ENCODE data around the gene CCDC86.

Gene CCDC86

DNA sequence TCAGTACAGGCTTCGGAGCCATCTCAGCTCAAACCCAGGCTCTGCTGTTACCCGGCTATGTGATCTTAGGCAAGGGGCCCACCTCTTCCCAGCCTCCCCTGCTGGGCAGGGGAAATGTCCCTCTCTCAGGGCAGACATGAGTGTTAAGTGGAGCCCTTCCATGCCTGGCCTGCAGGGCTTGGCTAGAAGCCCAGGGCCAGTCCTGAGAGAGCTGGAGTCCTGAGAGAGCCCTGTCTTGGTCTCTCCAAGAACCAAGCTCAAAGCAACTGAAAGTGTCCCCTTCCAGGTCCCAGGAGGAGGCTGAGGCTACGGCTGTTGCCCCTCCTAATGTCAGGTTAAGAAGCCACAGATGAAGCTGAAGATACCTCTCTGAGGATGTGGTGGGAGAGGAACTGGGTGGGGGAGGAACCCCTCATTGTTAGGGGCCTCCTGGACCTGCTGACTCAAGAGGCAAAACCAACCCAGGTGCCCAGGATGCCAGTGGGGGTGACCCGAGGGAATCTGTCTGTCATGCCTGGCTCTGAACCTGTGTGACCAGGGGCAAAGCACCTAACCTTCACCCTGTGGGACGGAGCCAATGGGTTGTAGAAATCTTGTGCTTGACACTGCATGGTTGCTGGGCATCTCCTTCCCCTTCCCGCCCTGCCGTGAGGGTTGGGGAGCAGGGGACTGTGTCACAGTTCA lies 29.6 kb downstream of the CCDC86 start:
- no peak overlapping the region for H3K27ac ChIP-seq (ENCODE audit: low read depth, low read length, severe bottlenecking)
- H3K9me3 ChIP-seq (ENCODE audit: control insufficient read depth, low read length) = no peaks in the 10 kb centered on the region
- 89 to 96% methylated on average over 4 to 6 of the region's 7 CpGs for WGBS, 2 experiments (ENCODE audit: insufficient coverage in 2 of 2)
- H3K4me1 ChIP-seq (ENCODE audit: control insufficient read depth, insufficient read depth, low read length, poor library complexity, severe bottlenecking) = peaks cover 15% of the 10 kb centered on the region
- no peaks in the 10 kb centered on the region for H3K36me3 ChIP-seq (ENCODE audit: control insufficient read depth, insufficient read depth, low read length)
- H3K4me3 ChIP-seq (ENCODE audit: extremely low read depth, insufficient read depth, low read length, poor library complexity, severe bottlenecking) = no peak overlapping the region

DNA sequence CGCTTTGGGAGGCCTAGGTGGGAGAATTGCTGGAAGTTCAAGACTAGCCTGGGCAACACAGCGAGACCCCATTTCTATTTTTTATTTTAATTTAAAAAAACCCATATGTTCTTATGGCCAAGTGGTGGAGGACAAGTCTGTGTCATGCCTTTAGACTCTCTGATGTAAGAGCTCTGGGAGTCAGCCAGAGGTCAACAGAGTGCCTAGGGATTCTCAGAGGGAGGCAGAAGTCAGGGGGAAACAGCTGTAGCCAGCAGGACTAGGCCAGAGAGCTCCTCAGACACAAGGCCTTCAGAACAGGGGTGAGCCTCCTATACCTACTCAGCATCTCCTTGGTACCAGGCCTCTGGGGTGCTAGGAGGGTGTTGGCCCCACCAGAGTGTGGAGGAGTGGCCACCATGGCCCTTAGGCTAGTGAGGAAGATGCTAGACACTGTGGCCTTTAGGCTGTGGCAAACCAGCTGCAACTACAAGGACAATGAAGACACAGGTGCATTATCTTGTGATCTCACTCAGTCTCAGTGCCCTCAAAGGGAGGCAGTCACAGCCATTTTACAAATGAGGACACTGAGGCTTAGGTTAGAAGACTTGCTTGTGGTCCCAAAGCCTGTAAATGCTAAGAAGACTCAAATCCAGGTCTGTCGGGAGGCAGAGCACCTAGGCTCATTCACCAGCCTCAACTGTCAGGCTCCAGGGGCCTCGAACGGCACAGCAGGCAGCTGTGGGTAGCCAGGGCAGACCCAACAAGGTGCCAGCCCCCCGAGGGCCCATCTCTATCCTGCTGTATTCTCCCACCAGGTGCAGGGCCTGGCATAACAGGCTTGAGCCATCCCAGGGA lies 30.4 kb downstream of the CCDC86 start:
- 91 to 92% methylated on average over 4 of the region's 6 CpGs for WGBS, 2 experiments (ENCODE audit: insufficient coverage in 2 of 2)
- H3K9me3 ChIP-seq (ENCODE audit: control insufficient read depth, low read length) = no peaks in the 10 kb centered on the region
- H3K4me1 ChIP-seq (ENCODE audit: control insufficient read depth, insufficient read depth, low read length, poor library complexity, severe bottlenecking) = peaks cover 15% of the 10 kb centered on the region
- no peaks in the 10 kb centered on the region for H3K36me3 ChIP-seq (ENCODE audit: control insufficient read depth, insufficient read depth, low read length)
- no peak overlapping the region for H3K4me3 ChIP-seq (ENCODE audit: extremely low read depth, insufficient read depth, low read length, poor library complexity, severe bottlenecking)
- no peak overlapping the region for H3K27ac ChIP-seq (ENCODE audit: low read depth, low read length, severe bottlenecking)

DNA sequence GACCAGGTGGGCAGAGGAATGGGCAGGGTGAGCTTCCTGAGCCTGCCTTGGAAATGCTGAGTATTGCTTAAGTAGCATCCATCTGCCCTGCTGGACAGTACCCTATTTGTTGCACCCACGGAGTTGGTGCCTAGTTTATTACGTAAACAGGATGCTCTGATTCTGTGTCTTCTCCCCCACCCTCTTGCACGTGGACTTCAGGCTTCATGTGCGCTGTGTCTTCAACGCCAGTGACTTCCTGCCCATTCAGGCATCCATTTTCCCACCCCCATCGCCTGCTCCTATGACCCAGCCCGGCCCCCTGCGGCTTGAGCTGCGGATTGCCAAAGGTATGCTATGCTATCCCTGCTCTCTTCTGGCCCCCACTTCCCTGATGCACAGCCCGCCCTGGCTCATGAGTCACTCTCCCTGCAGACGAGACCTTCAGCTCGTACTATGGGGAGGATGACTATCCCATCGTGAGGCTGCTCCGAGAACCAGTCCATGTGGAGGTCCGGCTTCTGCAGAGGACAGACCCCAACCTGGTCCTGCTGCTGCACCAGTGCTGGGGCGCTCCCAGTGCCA lies 31.1 kb downstream of the CCDC86 start:
- Histone ChIP-seq H3K9me3 (ENCODE audit: control insufficient read depth, low read length) (no peaks in the 10 kb centered on the region), H3K4me1 (ENCODE audit: control insufficient read depth, insufficient read depth, low read length, poor library complexity, severe bottlenecking) (peaks cover 15% of the 10 kb centered on the region), H3K27ac (ENCODE audit: low read depth, low read length, severe bottlenecking) (no peak overlapping the region), H3K4me3 (ENCODE audit: extremely low read depth, insufficient read depth, low read length, poor library complexity, severe bottlenecking) (no peak overlapping the region), H3K36me3 (ENCODE audit: control insufficient read depth, insufficient read depth, low read length) (no peaks in the 10 kb centered on the region)
- 59 to 66% methylated on average over 15 to 16 of the region's 16 CpGs for WGBS, 2 experiments (ENCODE audit: insufficient coverage in 2 of 2)

DNA sequence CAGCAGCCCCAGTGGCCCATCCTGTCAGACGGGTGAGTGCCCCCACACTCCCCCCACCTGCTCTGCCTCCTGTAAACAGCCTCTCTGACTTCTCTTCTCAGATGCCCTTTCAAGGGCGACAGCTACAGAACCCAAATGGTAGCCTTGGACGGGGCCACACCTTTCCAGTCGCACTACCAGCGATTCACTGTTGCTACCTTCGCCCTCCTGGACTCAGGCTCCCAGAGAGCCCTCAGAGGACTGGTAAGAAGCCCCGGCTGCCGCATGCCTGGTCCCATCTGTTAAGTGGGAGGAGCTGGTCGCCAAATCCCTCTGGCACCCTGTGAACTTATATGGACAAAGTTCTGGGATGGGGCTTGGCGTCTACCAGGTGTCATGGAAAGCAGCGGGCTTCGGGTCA lies 31.6 kb downstream of the CCDC86 start:
- no peak overlapping the region for H3K4me3 ChIP-seq (ENCODE audit: extremely low read depth, insufficient read depth, low read length, poor library complexity, severe bottlenecking)
- no peak overlapping the region for H3K27ac ChIP-seq (ENCODE audit: low read depth, low read length, severe bottlenecking)
- no peaks in the 10 kb centered on the region for H3K9me3 ChIP-seq (ENCODE audit: control insufficient read depth, low read length)
- peaks cover 5% of the 10 kb centered on the region for H3K36me3 ChIP-seq (ENCODE audit: control insufficient read depth, insufficient read depth, low read length)
- peaks cover 15% of the 10 kb centered on the region for H3K4me1 ChIP-seq (ENCODE audit: control insufficient read depth, insufficient read depth, low read length, poor library complexity, severe bottlenecking)
- WGBS, 2 experiments (ENCODE audit: insufficient coverage in 2 of 2) = 86 to 87% methylated on average over 8 to 12 of the region's 12 CpGs

DNA sequence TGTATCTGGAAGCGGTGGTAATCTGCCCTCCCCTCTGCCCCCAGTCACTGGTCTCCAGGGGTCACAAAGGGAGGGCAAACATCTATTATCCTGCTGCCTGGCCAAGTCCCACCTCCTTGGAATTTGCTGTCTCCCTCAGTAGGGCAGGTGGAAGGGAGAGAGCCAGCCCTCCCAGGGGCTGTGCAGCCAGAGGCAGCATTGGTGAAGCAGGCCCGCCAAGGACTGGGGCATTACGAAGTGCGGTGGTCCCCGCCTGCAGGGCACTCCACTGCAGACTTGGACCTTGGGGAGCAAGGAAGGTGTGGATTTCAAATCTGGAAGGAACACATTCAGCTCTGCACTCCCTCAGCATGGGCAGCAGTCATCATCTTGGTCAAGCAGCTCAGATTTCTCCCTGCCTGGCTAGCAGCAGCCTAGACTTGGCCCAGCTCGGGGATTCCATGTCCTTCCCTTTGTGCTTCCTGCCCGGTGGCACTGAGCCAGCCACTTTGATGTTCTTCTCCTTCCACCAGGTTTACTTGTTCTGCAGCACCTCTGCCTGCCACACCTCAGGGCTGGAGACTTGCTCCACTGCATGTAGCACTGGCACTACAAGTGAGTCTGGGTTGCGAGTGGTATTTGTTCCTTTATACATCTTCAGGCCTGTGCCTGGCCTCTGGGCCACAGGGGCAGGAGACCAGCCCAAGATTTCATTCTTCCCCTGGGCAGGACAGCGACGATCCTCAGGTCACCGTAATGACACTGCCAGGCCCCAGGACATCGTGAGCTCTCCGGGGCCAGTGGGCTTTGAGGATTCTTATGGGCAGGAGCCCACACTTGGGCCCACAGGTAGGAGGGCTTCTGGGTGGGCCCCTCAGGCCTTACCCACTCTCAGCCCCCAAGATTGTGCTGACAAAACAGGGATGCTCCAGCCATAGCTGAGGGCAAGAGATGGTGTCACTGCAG lies 32.8 kb downstream of the CCDC86 start:
- peaks cover 13% of the 10 kb centered on the region for H3K36me3 ChIP-seq (ENCODE audit: control insufficient read depth, insufficient read depth, low read length)
- H3K9me3 ChIP-seq (ENCODE audit: control insufficient read depth, low read length) = no peaks in the 10 kb centered on the region
- H3K4me1 ChIP-seq (ENCODE audit: control insufficient read depth, insufficient read depth, low read length, poor library complexity, severe bottlenecking) = peaks cover 15% of the 10 kb centered on the region
- H3K4me3 ChIP-seq (ENCODE audit: extremely low read depth, insufficient read depth, low read length, poor library complexity, severe bottlenecking) = no peak overlapping the region
- 89 to 90% methylated on average over 13 of the region's 13 CpGs for WGBS, 2 experiments (ENCODE audit: insufficient coverage in 2 of 2)
- no peak overlapping the region for H3K27ac ChIP-seq (ENCODE audit: low read depth, low read length, severe bottlenecking)

DNA sequence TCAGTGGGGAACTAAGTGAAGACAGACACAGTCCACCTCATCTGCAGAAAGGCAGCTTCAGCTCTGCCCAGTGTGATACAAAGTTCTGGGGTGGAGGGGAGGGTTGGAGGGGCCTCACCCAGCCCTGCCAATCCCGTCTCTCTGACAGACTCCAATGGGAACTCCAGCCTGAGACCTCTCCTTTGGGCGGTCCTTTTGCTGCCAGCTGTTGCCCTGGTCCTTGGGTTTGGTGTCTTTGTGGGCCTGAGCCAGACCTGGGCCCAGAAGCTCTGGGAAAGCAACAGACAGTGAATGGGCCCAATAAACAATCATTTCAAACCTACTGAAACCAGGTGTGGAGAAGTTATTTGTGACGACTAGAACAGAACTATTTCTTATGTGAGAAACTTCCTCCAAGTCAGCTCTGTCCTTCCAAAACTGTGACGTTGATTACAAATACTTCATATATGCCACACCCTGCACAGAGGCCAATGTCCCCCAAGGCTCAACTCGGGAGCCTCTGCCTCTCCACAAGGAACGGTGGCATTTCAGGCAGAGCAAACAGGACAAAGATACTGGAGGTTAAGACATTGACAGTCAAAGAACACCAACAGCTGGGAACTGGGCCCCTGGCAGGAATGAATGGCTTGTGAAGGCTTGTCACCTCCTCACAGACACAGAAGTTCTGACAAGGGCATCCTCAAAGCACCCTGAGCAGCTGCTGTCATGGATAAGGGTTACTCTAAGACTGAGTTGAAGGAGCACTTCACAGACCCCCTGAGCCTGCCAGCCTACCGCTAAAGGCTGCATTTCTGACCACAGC lies 33.7 kb downstream of the CCDC86 start:
- Histone ChIP-seq H3K36me3 (ENCODE audit: control insufficient read depth, insufficient read depth, low read length) (peaks cover 13% of the 10 kb centered on the region), H3K9me3 (ENCODE audit: control insufficient read depth, low read length) (no peaks in the 10 kb centered on the region), H3K4me1 (ENCODE audit: control insufficient read depth, insufficient read depth, low read length, poor library complexity, severe bottlenecking) (peaks cover 15% of the 10 kb centered on the region), H3K27ac (ENCODE audit: low read depth, low read length, severe bottlenecking) (no peak overlapping the region), H3K4me3 (ENCODE audit: extremely low read depth, insufficient read depth, low read length, poor library complexity, severe bottlenecking) (no peak overlapping the region)
- WGBS, 2 experiments (ENCODE audit: insufficient coverage in 2 of 2) = 88 to 90% methylated on average over 4 to 6 of the region's 7 CpGs

DNA sequence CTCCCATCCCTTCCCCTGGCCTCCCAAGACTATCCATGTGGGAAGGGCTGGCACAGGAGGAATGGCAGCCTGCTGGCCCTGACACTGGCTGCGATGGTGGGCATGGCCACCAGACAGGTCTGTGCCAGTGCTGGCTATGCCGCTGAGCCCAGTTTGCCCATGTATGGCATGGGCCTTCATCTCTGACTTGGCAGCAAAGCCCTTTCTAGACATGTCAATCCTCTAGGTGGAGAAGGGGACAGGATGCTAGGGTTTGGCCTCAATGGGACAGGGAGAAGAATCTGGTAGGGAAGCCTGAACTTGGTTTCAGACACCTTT lies 34.2 kb downstream of the CCDC86 start:
- H3K27ac ChIP-seq (ENCODE audit: low read depth, low read length, severe bottlenecking) = no peak overlapping the region
- 93 to 96% methylated on average over 2 of the region's 2 CpGs for WGBS, 2 experiments (ENCODE audit: insufficient coverage in 2 of 2)
- peaks cover 13% of the 10 kb centered on the region for H3K36me3 ChIP-seq (ENCODE audit: control insufficient read depth, insufficient read depth, low read length)

DNA sequence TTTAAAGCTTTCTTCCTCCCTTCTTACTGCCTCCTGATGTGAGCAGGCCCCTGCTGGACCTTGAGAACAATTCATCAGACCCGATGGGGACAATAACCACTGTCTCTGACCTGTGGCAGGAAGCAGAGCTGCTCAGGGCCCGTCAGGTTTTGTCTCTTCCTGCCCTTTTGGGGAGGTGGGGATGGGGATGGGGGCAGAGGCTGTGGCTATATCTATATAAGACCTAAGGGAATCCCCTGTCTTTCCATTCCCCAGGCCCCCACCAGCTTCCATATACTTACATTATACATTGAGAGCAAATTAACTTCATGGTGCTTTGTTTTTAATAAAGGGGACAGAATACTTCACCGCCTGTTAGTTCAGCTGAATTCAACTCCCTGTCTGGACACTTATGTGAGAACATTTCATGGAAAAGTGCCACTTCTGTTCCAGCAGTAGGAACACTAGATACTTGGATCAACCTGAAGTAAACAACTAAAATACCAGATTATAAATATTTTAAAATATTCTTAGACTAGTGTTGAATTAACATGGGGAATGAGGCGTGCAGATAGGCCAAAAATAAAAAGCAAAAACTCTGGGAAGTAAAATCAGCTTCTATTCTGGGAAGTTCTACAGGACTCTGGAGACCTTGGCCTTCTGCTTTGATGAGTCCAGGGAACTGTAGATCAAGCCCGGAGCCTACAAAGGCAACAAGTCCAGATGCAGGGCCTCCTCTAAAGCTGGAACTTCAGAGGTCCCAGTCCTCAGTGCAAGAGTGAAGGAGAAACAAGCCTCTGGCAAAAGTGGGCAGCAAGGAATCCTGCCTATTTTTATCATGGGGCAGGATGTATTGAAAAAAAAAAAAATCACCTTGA lies 36.6 kb downstream of the CCDC86 start:
- H3K4me3 ChIP-seq (ENCODE audit: extremely low read depth, insufficient read depth, low read length, poor library complexity, severe bottlenecking) = no peak overlapping the region
- H3K36me3 ChIP-seq (ENCODE audit: control insufficient read depth, insufficient read depth, low read length) = peaks cover 13% of the 10 kb centered on the region
- no peak overlapping the region for H3K27ac ChIP-seq (ENCODE audit: low read depth, low read length, severe bottlenecking)
- H3K9me3 ChIP-seq (ENCODE audit: control insufficient read depth, low read length) = no peaks in the 10 kb centered on the region
- WGBS, 2 experiments (ENCODE audit: insufficient coverage in 2 of 2) = 81 to 96% methylated on average over 2 to 3 of the region's 5 CpGs
- H3K4me1 ChIP-seq (ENCODE audit: control insufficient read depth, insufficient read depth, low read length, poor library complexity, severe bottlenecking) = peaks cover 5% of the 10 kb centered on the region

More for the DNA sequence above, 34.2 kb downstream of the CCDC86 start:
- no peaks in the 10 kb centered on the region for H3K9me3 ChIP-seq (ENCODE audit: control insufficient read depth, low read length)
- peaks cover 15% of the 10 kb centered on the region for H3K4me1 ChIP-seq (ENCODE audit: control insufficient read depth, insufficient read depth, low read length, poor library complexity, severe bottlenecking)
- no peak overlapping the region for H3K4me3 ChIP-seq (ENCODE audit: extremely low read depth, insufficient read depth, low read length, poor library complexity, severe bottlenecking)

DNA sequence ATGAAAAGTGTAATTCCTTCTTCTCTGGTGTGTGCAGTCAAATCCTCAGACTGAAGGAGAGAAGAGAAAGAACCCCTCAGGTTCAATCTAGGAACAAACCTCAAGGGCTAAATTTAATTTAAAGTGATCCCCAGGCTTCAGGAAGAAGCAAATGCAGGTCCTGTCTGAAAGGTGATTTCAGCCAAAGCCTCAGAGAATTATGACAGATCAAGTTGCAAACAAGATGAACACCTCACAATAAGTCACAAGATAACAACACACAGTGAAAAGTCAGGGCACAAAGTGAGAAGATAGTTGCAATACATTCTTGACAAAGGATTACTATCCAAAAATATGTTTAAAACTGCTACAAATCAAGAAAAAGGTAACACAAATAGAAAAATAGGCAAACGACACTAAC lies 37.2 kb downstream of the CCDC86 start:
- Histone ChIP-seq H3K9me3 (ENCODE audit: control insufficient read depth, low read length) (no peaks in the 10 kb centered on the region), H3K4me3 (ENCODE audit: extremely low read depth, insufficient read depth, low read length, poor library complexity, severe bottlenecking) (no peak overlapping the region), H3K4me1 (ENCODE audit: control insufficient read depth, insufficient read depth, low read length, poor library complexity, severe bottlenecking) (no peaks in the 10 kb centered on the region), H3K27ac (ENCODE audit: low read depth, low read length, severe bottlenecking) (no peak overlapping the region), H3K36me3 (ENCODE audit: control insufficient read depth, insufficient read depth, low read length) (peaks cover 13% of the 10 kb centered on the region)
- no CpG with 5 or more reads among the region's 1 CpG for WGBS, 2 experiments (ENCODE audit: insufficient coverage in 2 of 2)
